ENCODE measurements around the gene SWAP70.
"Not testable (repeated sequence)": the region's sequence is repeated elsewhere in the genome, so short reads cannot be mapped to it uniquely, and the experiment has no call there.

The SWAP70 gene

DNA sequence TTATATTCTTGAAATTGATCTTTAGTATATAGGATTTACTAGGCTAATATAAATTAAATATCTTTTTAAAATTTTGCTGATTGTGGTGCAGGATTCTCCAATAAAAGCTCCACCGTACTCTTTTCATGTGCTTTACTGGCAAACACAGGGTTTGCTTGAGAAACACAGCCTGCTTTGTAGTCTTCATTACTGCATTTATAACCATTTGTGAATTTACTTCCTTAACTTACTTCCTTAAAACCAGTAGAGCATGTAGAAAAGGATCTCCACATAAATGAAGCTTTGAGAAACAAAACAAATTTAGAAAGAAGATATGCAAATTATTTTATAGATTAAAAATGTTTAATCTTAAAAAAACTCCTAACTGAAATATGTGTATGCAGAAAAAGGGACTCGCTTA is 28.8 kb downstream of the SWAP70 start:
- no peak for DNase-seq (ENCODE audit: low read depth, low spot score)

DNA sequence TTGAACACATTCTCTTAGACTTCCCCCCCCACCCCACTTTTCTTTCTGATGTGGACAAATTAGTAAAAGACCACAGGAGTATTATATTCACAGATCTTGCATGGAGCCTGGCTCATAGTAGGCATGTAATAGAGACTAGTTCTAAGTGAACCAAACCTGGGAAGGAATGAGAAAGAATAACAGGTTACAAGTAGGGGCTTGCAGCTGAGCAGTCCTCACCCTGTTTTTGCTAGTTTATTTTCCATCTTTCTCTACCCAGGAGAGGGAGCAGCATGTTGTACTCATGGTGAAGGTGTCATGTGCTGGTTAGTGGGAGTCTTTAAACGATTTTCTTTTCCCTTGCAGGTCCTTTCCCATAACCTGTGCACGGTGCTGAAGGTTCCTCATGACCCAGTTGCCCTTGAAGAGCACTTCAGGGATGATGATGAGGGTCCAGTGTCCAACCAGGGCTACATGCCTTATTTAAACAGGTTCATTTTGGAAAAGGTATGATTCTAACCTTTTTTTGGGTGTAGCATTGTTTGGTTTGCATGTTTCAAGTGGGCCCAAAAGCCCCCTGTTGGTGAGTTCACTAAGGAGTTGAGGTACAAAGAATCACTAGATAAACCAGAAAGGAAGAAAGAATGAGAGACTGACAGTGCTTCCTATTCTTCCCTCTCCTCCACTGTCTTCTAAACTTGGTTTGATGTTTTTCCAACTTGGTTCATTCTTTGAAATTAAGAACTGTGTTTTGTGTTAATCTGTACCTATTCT is 30.1 kb downstream of the SWAP70 start:
- DNase-seq (ENCODE audit: low read depth, low spot score), result no peak

DNA sequence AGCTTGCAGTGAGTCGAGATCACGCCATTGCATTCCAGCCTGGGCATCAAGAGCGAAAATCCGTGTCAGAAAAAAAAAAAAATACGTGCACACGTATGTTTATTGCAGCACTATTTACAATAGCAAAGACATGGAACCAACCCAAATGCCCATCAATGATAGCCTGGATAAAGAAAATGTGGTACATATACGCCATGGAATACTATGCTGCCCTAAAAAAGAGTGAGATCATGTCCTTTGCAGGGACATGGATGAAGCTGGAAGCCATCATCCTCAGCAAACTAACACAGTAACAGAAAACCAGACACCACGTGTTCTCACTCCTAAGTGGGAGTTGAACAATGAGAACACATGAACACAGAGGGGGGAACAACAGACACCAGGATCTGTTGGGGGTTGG is 31.4 kb downstream of the SWAP70 start:
- DNase-seq (ENCODE audit: low read depth, low spot score), result not testable (repeated sequence)

DNA sequence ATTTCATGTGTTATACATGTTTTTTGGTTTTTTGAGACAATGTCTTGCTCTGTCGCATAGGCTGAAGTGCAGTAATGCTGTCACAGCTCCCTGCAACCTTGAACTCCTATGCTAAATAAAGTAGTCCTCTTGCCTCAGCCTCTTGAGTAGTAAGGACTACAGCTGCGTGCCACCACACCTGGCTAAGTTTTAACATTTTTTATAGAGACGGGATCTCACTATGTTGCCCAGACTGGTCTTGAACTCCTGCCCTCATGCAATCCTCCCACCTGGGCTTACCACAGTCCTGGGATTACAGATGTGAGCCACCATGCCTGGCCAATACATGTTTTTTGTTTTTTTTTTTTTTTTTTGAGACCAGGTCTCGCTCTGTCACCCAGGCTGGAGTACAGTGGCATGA is 33.9 kb downstream of the SWAP70 start:
- DNase-seq (ENCODE audit: low read depth, low spot score), result no peak

DNA sequence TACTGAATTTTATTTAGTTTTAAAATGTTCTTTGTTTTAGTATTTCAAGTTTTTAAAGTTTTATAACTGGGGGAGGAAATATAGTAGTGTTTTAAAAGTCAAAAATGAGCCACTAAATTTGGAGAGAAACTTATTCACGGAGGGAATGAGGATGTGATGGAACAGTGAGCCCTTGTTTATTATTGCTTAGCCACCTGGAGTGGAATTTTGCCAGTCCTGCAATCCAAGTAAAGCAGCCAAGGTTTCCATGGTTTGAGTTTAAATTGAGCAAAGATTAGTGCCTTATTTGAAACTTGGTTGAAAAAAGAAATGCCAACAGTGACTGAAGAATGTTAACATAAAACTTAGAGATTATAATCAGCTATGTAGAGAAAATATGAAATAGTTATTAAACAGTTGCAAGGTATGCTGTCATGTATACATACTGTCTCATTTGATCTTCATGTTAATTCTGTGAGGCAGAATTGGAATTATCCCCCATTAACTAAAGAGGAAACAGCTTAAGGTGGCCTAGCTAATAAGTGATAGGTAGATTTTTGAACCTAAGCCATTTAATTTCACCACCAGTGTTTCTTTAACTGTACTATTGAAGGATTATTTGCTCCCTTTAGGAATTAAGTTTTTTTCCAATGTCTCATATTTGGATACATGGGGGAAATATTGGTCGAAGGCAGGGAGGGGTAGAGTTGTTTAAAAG is 36.4 kb downstream of the SWAP70 start:
- no peak for DNase-seq (ENCODE audit: low read depth, low spot score)

DNA sequence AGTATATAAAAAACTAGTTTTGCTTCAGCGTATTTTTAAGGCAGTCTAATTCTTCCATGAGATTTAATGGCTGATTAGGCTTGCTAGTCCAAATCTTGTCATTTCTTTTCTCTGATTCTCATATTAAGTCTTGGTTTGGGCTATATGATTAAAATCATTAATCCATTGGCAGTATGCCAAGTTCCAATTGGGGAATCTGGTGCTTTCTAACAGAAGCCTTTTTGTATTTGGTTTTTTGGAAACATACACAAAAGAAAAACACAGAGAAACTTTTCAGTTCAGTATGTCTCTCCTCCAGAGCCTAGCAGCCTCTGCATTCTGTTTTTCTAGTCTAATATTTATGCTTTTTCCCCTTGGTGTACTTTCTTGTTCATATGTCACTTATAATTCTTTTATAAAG is 37.9 kb downstream of the SWAP70 start:
- DNase-seq (ENCODE audit: low read depth, low spot score), result no peak

DNA sequence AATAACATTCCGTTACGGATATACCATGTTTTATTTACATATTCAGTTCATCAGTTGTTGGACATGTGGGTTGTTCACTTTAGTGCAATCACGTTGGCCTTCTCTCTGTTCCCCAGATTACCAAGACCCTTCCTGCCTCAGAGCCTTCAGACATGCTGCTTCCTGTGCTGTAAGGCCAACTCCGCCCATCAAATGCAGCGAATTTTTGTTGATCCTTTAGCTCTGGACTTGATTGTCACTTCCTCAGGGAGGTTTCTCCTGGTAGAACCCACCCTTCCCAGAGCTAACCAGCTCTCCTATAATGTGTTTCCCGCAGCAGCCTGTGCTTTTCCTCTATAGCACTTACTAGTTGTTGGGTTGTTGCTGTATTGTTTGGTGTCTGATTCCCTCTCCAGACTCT is 39.4 kb downstream of the SWAP70 start:
- DNase-seq (ENCODE audit: low read depth, low spot score), result no peak

DNA sequence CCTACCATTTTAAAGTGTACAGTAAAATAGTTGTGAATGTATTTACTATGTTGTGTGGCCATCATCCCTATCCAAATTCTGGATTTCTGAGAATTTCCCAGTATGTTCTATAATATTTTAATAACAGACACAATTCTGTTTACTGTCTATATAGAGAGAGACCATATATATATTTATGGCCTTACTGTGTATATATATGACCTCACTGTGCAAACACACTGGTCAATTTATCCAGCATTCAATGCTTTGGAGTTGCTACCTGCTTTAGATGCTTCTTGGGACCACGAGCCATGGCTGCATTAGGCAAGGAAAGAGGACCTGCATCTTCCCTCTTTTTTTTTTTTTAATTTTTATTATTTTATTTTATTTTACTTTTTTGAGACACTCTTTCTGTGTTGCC is 40.2 kb downstream of the SWAP70 start:
- DNase-seq (ENCODE audit: low read depth, low spot score), result no peak

DNA sequence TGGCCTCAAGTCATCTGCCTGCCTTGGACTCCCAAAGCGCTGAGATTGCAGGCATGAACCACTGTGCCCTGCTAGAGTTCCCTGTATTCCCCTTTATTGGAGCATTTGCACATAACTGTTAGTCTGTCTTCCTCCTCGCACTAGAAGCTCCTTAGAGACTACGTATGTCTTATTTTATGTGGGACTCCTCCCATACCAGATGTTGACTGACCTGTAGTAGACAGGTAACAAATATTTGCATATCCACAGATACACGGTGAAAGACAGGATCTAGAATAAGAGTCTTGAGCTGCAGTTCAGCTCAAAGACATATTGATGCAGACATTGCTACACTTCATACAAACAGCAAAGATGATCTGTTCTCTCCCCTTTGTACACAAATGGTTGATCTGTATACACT is 40.7 kb downstream of the SWAP70 start:
- no peak for DNase-seq (ENCODE audit: low read depth, low spot score)

DNA sequence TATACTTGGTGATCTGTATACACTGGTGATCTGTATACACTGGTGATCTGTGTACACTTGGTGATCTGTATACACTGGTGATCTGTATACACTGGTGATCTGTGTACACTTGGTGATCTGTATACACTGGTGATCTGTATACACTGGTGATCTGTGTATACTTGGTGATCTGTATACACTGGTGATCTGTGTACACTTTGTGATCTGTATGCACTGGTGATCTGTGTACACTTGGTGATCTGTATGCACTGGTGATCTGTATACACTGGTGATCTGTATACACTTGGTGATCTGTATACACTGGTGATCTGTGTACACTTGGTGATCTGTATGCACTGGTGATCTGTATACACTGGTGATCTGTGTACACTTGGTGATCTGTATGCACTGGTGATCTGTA is 41.5 kb downstream of the SWAP70 start:
- not testable (repeated sequence) for DNase-seq (ENCODE audit: low read depth, low spot score)

DNA sequence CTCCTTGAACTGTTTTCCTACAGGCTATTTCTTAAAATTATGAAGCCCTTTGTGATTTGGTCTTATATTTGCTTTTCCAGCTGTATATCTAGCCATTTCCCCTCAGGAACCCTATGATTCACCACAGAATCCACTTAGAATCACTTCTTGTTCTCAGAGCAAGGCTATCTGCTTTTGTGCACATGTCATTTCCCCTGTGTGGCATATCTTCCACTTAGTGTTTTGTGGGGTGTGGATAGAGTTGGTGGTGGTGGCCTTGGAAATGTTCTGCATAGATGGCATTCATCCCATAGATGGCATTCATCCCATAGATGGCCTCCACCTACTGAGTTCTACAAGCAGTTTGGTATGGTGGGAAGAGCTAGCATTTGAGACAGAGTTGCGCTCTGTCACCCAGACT is 44.7 kb downstream of the SWAP70 start:
- DNase-seq (ENCODE audit: low read depth, low spot score), result no peak

DNA sequence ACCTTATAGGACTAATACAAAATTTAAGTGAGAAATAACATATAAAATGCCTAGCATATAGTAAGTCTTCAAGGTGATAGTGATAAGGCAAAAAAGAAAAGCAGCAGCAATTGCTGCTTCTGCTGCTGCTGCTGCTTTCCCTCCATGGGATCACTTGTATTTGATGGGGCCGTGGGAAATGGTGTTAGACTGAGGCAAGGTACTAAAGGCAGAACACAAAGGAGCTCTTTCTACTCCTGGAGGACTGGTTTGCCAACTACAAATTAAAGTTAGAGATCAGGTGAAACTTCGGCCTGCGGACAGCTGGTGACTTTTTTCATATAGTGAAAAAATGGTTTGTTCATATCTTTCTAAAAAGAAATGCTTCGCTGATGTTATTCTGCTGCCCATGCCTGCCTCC is 46.3 kb downstream of the SWAP70 start:
- no peak for DNase-seq (ENCODE audit: low read depth, low spot score)

DNA sequence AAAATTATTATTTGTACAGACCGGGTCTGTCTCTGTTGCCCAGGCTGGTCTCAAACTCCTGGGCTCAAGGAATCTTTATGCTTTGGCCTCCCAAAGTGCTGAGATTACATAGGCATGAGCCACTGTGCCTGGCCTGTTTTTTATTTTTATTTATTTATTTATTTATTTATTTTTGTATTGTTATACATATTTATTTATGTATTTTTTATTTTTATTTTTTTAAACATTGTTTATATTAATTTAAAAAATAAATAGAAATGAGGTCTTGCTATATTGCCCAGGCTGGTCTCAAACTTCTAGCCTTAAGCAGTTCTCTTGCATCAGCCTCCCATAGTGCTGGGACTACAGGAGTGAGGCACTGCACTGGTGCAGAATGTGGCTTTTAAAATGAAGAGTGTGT is 47.0 kb downstream of the SWAP70 start:
- no peak for DNase-seq (ENCODE audit: low read depth, low spot score)

DNA sequence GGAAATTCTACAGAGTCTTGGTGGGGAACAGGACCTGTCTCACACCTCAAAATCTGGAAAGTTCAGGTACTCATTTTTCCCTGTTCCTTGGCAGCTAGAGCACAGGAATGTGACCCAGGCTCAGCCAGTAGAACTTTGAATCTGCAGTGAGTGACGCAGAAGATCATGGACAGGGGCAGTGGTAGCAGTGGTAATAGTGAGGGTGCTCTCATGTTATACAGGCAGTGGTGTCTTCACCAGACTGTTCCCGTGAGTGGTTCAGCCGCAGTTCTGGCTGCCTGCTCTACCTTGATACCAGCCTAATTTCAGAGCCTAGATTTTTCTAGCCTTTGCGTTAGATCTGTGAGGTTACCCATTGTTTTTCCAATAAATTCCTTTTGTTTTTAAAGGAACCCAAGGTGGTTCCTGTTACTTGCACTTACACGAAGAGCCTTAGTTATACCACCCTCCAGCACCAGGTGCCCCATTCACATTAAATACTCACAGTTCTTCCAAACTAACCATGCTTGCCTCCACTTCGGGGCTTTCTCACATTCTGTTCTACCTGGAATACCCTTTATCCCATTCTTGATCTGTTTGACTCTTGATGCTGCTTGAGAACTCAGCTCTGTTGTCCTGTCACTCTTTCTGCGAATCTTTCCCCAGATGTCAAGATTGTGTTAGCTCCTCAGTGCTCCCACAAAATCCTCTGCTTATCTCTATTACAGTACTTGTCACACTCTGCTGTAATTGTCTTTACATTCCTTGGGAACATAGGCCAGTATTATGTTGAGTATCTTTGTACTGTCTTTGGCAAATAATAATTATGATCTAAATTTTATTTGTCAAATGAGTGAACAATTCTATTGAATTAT is 47.8 kb downstream of the SWAP70 start:
- DNase-seq (ENCODE audit: low read depth, low spot score), result no peak

DNA sequence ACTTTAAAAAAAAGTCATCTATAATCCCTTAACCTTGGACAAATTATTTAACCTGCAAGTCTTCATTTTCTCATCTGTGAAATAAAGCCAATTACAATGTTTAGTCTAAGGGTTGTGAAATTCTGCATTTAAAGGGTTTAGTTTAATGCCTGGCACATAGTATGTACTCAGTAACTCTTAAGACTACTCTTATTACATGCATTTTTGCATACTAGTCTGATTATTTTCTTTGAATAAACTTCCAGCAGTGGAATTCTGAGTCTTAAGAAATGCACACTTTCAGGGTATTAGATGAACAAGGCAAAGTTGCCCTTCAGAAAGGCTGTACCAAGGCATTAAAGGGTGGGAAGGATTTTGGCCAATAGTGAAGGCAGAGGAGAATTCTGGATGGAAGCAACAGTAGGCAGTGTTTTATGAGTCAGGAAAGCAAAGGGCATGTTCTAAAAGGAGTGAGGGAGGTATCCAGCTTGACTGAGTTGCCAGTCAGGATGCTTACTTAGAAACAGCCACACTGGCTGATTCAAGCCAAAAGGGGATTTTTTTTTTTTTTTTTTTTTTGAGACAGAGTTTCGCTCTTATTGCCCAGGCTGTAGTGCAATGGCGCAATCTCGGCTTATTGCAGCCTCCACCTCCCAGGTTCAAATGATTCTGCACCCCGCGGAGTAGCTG is 50.5 kb downstream of the SWAP70 start:
- no peak for DNase-seq (ENCODE audit: low read depth, low spot score)

DNA sequence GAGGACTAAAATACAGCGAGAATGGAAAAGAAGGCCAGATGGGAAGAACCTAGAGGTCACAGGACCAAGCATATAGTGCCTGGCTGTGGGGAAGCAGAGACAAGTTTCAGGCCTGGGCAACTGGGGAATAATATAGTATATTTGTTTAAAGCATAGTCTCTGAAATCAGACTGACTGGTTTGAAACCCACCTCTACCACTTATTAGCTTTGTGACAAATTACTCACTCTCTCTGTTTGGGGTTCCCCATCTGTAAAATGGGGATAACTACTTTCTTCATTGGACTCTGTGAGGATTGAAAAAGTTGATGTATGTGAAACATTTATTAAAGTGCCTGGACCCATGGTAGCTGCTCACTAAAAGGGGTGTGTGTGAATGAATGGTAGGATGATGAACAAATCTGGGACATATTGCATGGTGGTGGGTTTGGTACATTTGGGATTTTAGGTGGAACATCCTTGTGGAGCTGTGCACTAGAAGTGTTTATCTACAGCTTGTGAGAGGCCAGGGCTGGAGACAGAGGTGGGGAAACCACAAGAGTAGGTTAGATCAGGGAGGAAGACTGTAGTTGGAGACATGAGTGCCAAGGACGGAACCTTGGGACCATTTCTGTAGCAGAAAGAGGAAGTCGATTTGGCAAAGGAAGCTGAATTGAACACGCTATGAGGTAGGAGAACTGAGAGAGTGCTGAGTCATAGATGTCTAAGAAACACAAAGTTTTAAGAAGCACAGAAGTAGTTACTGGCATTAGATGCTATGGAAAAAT is 52.6 kb downstream of the SWAP70 start:
- no peak for DNase-seq (ENCODE audit: low read depth, low spot score)

DNA sequence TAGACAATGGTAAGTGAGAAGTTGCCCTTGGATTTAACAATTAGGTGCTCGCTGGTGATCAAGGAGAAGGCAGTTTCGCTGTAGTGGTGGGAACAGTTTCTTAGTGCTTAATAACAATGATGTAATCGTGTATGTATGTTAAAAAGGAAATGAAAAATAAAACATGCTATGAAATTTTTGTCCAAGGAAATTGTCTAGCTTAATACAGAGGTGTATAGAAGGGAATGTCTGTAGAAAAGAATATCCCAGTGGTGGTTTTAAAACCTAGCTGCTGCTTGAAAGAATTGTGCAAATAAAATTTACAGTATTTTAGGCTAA is 53.1 kb downstream of the SWAP70 start:
- no peak for DNase-seq (ENCODE audit: low read depth, low spot score)

DNA sequence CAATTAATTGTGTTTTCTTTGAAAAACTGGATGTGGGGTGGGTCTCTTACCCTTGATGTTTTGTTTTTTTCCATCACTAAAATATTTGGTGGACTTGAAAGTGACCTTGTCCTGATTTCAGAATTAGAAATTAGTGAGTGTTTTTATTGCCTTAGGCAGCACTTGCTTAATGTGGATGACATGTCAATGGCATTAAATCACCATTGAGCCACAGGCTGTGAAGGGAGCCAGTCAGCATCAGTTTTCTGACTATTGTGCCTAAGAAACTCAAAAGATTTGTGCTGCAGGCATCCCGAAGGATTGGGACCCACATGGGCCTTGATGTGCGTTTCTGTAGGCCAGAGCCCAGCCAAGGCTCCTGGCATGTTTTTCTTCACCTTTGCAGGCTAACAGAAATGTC is 53.8 kb downstream of the SWAP70 start:
- no peak for DNase-seq (ENCODE audit: low read depth, low spot score)

DNA sequence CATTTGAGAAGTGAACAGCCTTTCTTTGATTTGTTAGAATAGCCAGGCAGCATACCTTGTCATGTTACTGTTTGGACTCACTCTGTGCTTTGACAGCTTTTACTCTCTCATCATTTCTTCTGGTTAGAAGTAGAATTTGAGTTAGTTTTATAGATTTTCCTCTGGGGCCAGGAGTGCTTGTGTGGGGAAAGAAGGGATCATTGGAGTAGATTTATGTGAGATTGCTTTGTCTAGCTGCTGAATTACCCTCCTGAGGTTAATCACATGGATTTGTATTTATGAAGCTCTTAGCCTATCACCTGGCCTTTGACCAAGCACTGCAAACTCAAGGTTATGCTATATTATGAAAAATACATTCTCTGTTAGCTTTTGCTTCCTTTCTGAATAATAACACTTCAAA is 54.3 kb downstream of the SWAP70 start:
- no peak for DNase-seq (ENCODE audit: low read depth, low spot score)

DNA sequence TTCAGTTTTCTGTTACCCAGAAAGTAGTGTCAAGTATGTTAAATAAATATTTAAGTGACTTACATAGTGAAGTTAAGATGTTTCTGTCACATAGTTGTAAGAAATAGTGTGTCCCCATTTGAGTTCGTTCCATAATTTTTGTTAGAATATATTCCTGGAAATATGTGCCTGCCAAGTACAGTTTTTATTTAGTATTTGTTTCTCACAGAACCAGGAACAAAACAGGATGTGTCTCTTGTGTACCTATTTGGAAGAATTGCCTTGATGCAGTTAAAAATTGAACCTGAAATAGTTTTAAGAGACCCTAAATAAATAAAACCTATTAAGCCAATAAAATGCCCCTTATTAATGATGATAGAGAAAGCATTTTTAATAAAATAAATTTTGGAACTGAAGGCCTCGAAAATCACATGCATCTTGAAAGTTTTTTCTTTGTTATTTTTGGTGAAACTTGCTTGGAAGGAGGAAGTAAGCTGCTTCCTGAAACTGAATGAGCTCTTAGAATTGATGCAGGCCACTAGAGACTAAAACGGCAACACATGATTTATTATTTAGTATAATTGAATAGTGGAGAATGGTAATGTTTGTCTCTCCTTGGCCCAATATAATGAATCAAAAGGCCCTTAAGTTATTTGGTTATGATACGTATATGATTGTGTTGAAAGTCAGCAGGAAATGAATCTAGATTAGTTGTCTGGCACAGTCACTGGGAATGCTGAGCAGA is 55.9 kb downstream of the SWAP70 start:
- DNase-seq (ENCODE audit: low read depth, low spot score), result no peak

DNA sequence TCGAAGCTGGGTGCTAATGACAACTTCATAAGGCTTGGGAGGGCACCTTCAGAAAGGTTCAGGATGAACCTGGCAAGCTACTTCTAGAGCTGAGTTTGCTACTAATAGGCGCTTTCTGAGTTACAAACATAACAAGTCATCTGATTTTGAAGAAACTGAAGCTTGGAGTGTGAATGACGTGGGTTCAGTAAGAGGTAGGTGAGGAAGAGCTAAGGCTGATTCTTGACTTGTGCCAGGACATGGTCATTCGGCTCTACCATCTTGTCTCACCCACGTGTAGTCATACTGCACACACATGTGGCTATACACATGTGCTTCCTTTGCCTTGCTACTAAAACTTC is 56.4 kb downstream of the SWAP70 start:
- no peak for DNase-seq (ENCODE audit: low read depth, low spot score)

All from ELF-1 (cell line).